ENCODE measurements around the gene CKS2. TPM values are rescaled to one million over a fixed set of nuclear protein-coding genes. Genes with fewer than 3 reads are reported as not detected.

Gene CKS2
- total RNA-seq, 4 donors from 2014 or later = 6.5 to 13.2 (median 6.9) TPM

- no peak overlapping the region for H3K27ac ChIP-seq
- no peaks in the 10 kb centered on the region for H3K27me3 ChIP-seq
- H3K4me1 ChIP-seq = no peaks in the 10 kb centered on the region
- no peaks in the 10 kb centered on the region for H3K36me3 ChIP-seq
- in situ Hi-C loops (cut with MboI; ENCODE audit: low sequenced_read_pairs in 4 of 4) (loop anchor here in 2 of 4 donors (10.0 to 25.0 kb wide), 2 partner anchors 682 to 715 kb away; no protein-coding TSS in a partner anchor), intact Hi-C loops (cut with DNase I; ENCODE audit: low total_unique reads) (loop anchor here (10.0 kb wide), 1 partner anchor 1318 kb away; no protein-coding TSS in a partner anchor)
- DNase-seq (no peak), ATAC-seq (no peak)
- no peaks in the 10 kb centered on the region for H3K9me3 ChIP-seq
- TF ChIP-seq POLR2A (IDR thresholded peaks at IDR 0.05) = no peak
- no peak for TF ChIP-seq CTCF (IDR thresholded peaks at IDR 0.05 in 4 of 5, conservative IDR thresholded peaks at IDR 0.05 in 1 of 5)
- no peak overlapping the region for H3K4me3 ChIP-seq
These were observed 34.0 kb upstream of the CKS2 start for GRCh38 chr9:89277043-89277442.

- TF ChIP-seq POLR2A (IDR thresholded peaks at IDR 0.05) (no peak), CTCF (IDR thresholded peaks at IDR 0.05 in 4 of 5, conservative IDR thresholded peaks at IDR 0.05 in 1 of 5) (no peak)
- intact Hi-C loops (cut with DNase I; ENCODE audit: low total_unique reads) = loop anchor here (10.0 kb wide), 1 partner anchor 1317 kb away; no protein-coding TSS in a partner anchor
- H3K27ac ChIP-seq = no peak overlapping the region
- H3K27me3 ChIP-seq = no peaks in the 10 kb centered on the region
- no peak overlapping the region for H3K4me3 ChIP-seq
- in situ Hi-C loops (cut with MboI; ENCODE audit: low sequenced_read_pairs in 4 of 4) = loop anchor here in 2 of 4 donors (10.0 to 25.0 kb wide), 2 partner anchors 683 to 715 kb away; no protein-coding TSS in a partner anchor
- no peaks in the 10 kb centered on the region for H3K9me3 ChIP-seq
- DNase-seq (no peak), ATAC-seq (no peak)
- H3K4me1 ChIP-seq = no peaks in the 10 kb centered on the region
- H3K36me3 ChIP-seq = no peaks in the 10 kb centered on the region
These were observed 33.5 kb upstream of the CKS2 start for GRCh38 chr9:89277454-89277853.

GRCh38 chr9:89278551-89278950, 32.4 kb upstream of the CKS2 start:
- Histone ChIP-seq H3K4me3 (no peak overlapping the region), H3K36me3 (no peaks in the 10 kb centered on the region), H3K27me3 (no peaks in the 10 kb centered on the region), H3K4me1 (no peaks in the 10 kb centered on the region), H3K27ac (no peak overlapping the region), H3K9me3 (no peaks in the 10 kb centered on the region)
- ATAC-seq = no peak
- no peak for DNase-seq
- intact Hi-C loops (cut with DNase I; ENCODE audit: low total_unique reads) (loop anchor here (10.0 kb wide), 1 partner anchor 1316 kb away; no protein-coding TSS in a partner anchor), in situ Hi-C loops (cut with MboI; ENCODE audit: low sequenced_read_pairs in 4 of 4) (loop anchor here in 2 of 4 donors (10.0 to 25.0 kb wide), 2 partner anchors 684 to 716 kb away; no protein-coding TSS in a partner anchor)
- TF ChIP-seq POLR2A (IDR thresholded peaks at IDR 0.05) (no peak), CTCF (IDR thresholded peaks at IDR 0.05 in 4 of 5, conservative IDR thresholded peaks at IDR 0.05 in 1 of 5) (no peak)

- no peak for DNase-seq
- intact Hi-C loops (cut with DNase I; ENCODE audit: low total_unique reads) = loop anchor here (10.0 kb wide), 1 partner anchor 1316 kb away; no protein-coding TSS in a partner anchor
These were observed 31.8 kb upstream of the CKS2 start for GRCh38 chr9:89278997-89279739.

More at GRCh38 chr9:89278997-89279739, 31.8 kb upstream of the CKS2 start:
- no peaks in the 10 kb centered on the region for H3K36me3 ChIP-seq
- H3K4me1 ChIP-seq = no peaks in the 10 kb centered on the region
- no peaks in the 10 kb centered on the region for H3K9me3 ChIP-seq
- H3K27ac ChIP-seq = no peak overlapping the region
- TF ChIP-seq CTCF (IDR thresholded peaks at IDR 0.05 in 4 of 5, conservative IDR thresholded peaks at IDR 0.05 in 1 of 5) (peak in 4 of 5 experiments; percentile 8 to 54 (median 35)), POLR2A (IDR thresholded peaks at IDR 0.05) (no peak)
- H3K27me3 ChIP-seq = no peaks in the 10 kb centered on the region
- no peak for ATAC-seq
- in situ Hi-C loops (cut with MboI; ENCODE audit: low sequenced_read_pairs in 4 of 4) = loop anchor here in 2 of 4 donors (10.0 to 25.0 kb wide), 2 partner anchors 684 to 717 kb away; no protein-coding TSS in a partner anchor
- H3K4me3 ChIP-seq = no peak overlapping the region
